Ascending aorta (tissue), 2 donors: ENCODE measurements around the gene PTPRN2. TPM values are rescaled to one million over a fixed set of nuclear protein-coding genes. Genes with fewer than 3 reads are reported as not detected.

Experiments used
- DNase-seq, 2 donors: peaks; one replicate each; pipeline ENCODE4 v3.0.0-alpha.2; 2019; ENCODE audit warnings: low spot score in 2 of 2
- H3K27ac ChIP-seq, 2 donors: fragments of 200-600 bp; sonication (generic); one replicate each; pipeline ENCODE4 v1.5.1; 2016 to 2017; ENCODE audit warnings: mild to moderate bottlenecking in 1 of 2
- H3K27me3 ChIP-seq: fragments of 200-600 bp; sonication (generic); one replicate; pipeline ENCODE4 v1.5.1; 2017
- H3K36me3 ChIP-seq, 2 donors: fragments of 200-600 bp; sonication (generic); one replicate each; pipeline ENCODE4 v1.5.1; 2016
- H3K4me1 ChIP-seq, 2 donors: fragments of 200-600 bp; sonication (generic); one replicate each; pipeline ENCODE4 v1.5.1; 2016 to 2017; ENCODE audit warnings: mild to moderate bottlenecking in 1 of 2
- H3K4me3 ChIP-seq, 2 donors: fragments of 200-600 bp; sonication (generic); one replicate each; pipeline ENCODE4 v1.5.1; 2016 to 2017; ENCODE audit warnings: mild to moderate bottlenecking in 1 of 2
- H3K9me3 ChIP-seq, 2 donors: fragments of 200-600 bp; sonication (generic); one replicate each; pipeline ENCODE4 v1.5.1; 2016
- intact Hi-C: fragments of 100-400 bp; cut with DNase I; formaldehyde crosslinking; loops from one replicate; pipeline ENCODE4 v1.15.1; 2023
- total RNA-seq: library from RNA; depleted of rRNA; stranded (reverse); fragments of >200 nt; gene quantifications from one replicate; pipeline ENCODE4 v1.1.0, GENCODE V29; 2016
- TF ChIP-seq, protein P1 (sequence below), 3 experiments: fragments of 200-600 bp in 2 of 3; fragments of 450-650 bp in 1 of 3; sonication (generic) in 2 of 3; IDR thresholded peaks; one replicate each; pipeline ENCODE4 v1.5.1; 2016 to 2019; ENCODE audit warnings: antibody characterized with exemption in 3 of 3, mild to moderate bottlenecking in 1 of 3, moderate library complexity in 1 of 3

The PTPRN2 gene
- total RNA-seq, 1 donor from 2014 or later = 7.3 TPM

DNA sequence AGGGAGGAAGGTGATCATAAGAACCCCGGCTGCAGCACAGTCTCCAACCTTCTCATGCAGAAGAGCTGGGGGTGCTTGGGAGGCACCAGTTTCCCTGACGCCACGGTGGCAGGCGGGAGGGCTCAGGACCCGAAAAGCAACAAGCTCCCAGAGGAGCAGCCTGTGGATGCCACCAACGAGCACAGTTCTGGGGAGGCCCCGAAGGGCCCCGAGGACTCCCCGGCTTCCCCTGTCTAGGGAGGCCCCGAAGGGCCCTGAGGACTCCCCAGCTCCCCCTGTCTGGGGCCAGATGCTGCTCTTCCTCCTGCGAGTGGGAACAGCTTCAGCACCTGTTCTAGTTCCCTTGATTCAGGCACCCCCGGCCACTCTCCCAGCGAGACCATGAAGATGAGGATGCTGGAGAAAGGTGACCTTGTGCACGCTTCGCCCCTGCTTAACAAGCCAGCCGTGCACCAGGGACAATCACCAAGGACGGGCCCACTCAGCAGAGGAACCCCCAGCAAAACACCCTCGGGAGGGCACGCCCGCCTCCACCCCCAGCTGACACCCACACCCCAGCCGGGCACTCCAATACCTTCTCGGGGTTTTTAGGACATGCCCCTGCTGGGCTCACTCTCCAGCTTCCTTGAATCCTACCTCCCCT lies 112.5 kb downstream of the PTPRN2 start:
- Histone ChIP-seq H3K27ac (no peak overlapping the region), H3K9me3 (no peaks in the 10 kb centered on the region), H3K4me3 (no peak overlapping the region), H3K36me3 (no peaks in the 10 kb centered on the region), H3K27me3 (no peaks in the 10 kb centered on the region), H3K4me1 (no peaks in the 10 kb centered on the region)
- DNase-seq = no peak
- intact Hi-C loops = no loop called here
- TF ChIP-seq, protein P1, sequence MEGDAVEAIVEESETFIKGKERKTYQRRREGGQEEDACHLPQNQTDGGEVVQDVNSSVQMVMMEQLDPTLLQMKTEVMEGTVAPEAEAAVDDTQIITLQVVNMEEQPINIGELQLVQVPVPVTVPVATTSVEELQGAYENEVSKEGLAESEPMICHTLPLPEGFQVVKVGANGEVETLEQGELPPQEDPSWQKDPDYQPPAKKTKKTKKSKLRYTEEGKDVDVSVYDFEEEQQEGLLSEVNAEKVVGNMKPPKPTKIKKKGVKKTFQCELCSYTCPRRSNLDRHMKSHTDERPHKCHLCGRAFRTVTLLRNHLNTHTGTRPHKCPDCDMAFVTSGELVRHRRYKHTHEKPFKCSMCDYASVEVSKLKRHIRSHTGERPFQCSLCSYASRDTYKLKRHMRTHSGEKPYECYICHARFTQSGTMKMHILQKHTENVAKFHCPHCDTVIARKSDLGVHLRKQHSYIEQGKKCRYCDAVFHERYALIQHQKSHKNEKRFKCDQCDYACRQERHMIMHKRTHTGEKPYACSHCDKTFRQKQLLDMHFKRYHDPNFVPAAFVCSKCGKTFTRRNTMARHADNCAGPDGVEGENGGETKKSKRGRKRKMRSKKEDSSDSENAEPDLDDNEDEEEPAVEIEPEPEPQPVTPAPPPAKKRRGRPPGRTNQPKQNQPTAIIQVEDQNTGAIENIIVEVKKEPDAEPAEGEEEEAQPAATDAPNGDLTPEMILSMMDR (IDR thresholded peaks at IDR 0.05) = no peak

DNA sequence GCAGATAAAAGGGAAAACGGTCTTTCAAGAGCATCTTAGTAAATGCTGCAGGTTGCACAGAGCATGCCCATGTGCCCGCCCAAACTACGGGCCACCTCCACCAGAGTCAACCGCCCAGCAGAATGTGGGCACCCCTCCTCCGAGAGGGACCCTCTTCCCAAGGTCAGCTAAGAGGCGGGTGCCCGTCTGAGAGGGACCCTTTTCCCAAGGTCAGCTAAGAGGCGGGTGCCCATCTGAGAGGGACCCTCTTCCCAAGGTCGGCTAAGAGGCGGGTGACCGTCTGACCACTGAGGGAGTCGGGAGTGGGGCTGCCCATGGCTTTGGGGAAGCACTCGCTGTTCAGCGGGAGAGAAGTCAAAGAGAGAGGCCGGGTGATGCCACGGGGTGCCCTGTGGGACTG lies 113.1 kb downstream of the PTPRN2 start:
- H3K4me3 ChIP-seq = no peak overlapping the region
- H3K27me3 ChIP-seq = no peaks in the 10 kb centered on the region
- H3K36me3 ChIP-seq = no peaks in the 10 kb centered on the region
- intact Hi-C loops = no loop called here
- TF ChIP-seq, protein P1 (IDR thresholded peaks at IDR 0.05) = no peak
- DNase-seq = no peak
- H3K4me1 ChIP-seq = no peaks in the 10 kb centered on the region
- H3K27ac ChIP-seq = no peak overlapping the region
- no peaks in the 10 kb centered on the region for H3K9me3 ChIP-seq

DNA sequence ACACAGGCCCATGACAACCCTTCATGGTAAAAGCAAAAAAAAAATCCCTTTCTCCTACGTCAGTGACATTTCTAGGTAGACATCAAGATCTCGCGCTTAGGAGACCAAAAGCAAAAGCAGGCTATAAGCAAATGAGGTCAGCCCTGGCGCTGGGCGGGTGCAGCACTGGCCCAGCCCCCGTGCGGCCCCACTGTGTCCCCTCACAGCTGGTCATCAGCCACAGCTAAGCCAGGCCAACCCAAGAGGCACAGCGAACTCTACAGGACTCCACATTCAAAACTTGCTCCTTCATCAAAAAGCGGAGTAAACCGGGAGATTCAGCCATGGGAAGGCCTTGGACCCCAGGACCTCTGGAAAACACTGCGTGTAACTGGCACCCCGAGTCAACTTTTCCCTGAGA lies 113.7 kb downstream of the PTPRN2 start:
- intact Hi-C loops = no loop called here
- DNase-seq = no peak
- no peaks in the 10 kb centered on the region for H3K27me3 ChIP-seq
- H3K9me3 ChIP-seq = no peaks in the 10 kb centered on the region
- H3K4me3 ChIP-seq = no peak overlapping the region
- no peak overlapping the region for H3K27ac ChIP-seq
- no peaks in the 10 kb centered on the region for H3K36me3 ChIP-seq
- TF ChIP-seq, protein P1 (IDR thresholded peaks at IDR 0.05) = no peak
- H3K4me1 ChIP-seq = no peaks in the 10 kb centered on the region

DNA sequence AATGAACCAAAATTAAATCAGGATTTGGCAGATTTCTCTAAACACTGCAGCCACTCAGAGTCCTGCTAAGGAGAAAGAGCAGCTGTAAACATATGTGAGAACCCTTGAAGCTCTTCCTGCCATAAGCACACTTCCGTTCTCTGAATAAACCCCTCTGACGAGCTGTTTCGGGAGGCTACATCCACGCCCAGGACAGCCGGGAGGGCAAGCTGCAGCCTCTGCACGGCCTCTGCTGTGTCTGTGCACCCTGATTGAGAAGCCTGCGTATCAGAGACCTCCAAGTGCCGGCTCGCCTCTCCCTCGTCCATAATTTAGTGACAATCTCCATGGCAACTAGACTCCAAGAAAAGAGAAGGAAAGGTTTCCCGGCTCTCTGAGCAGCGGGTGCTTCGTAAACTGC lies 114.4 kb downstream of the PTPRN2 start:
- intact Hi-C loops = no loop called here
- TF ChIP-seq, protein P1 (IDR thresholded peaks at IDR 0.05) = no peak
- Histone ChIP-seq H3K4me3 (no peak overlapping the region), H3K9me3 (no peaks in the 10 kb centered on the region), H3K36me3 (no peaks in the 10 kb centered on the region), H3K27me3 (no peaks in the 10 kb centered on the region), H3K4me1 (no peaks in the 10 kb centered on the region), H3K27ac (no peak overlapping the region)
- DNase-seq = no peak

DNA sequence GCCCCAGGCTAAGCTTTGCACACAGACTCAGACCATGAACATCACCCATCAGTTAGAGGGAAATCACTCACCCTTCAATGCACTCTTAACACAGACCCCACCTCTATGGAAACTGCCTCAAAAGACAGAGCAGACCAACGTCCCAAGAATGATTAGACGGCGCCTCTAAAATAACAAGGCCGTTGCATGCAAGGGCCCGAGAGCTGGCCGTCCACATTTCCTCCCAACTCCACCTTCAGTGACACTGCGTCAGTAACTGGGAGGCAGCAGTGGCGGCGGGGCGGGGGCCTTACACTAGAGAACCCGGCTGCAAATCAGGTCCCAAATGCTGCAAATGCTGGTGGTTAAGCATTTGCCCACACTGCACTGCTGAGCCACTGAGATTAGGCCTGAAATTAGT lies 115.0 kb downstream of the PTPRN2 start:
- TF ChIP-seq, protein P1 (IDR thresholded peaks at IDR 0.05) = no peak
- H3K27ac ChIP-seq = no peak overlapping the region

DNA sequence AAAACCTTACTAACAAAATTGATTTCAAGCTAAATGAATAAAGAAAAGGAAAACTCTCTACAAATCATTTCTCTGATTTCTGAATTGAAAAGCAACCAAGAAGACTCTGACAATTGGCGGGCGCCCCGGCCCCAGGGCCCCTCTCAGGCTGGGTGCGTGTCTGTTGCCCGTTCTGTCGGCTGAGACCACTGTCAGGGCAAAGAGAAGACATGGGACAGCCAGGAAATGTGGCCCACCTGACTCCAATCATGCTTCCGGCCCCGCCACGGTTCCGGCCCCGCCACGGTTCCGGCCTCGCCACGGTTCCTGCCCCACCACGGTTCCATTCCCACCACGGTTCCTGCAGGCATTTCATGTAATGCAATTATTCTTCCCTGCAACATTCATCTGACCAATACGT lies 115.9 kb downstream of the PTPRN2 start:
- no peak overlapping the region for H3K4me3 ChIP-seq
- H3K4me1 ChIP-seq = no peaks in the 10 kb centered on the region
- H3K27ac ChIP-seq = no peak overlapping the region
- TF ChIP-seq, protein P1 (IDR thresholded peaks at IDR 0.05) = no peak
- intact Hi-C loops = no loop called here
- no peaks in the 10 kb centered on the region for H3K9me3 ChIP-seq
- H3K27me3 ChIP-seq = no peaks in the 10 kb centered on the region
- no peak for DNase-seq
- no peaks in the 10 kb centered on the region for H3K36me3 ChIP-seq

More for the DNA sequence above, 115.0 kb downstream of the PTPRN2 start:
- Histone ChIP-seq H3K9me3 (no peaks in the 10 kb centered on the region), H3K27me3 (no peaks in the 10 kb centered on the region), H3K4me1 (no peaks in the 10 kb centered on the region), H3K36me3 (no peaks in the 10 kb centered on the region), H3K4me3 (no peak overlapping the region)
- DNase-seq = no peak
- intact Hi-C loops = no loop called here
